Smooth muscle cell of the brain vasculature (primary cell): ENCODE measurements around the gene TPD52L2.
"Not testable (repeated sequence)": the region's sequence is repeated elsewhere in the genome, so short reads cannot be mapped to it uniquely, and the experiment has no call there.

Source experiments
- DNase-seq: peaks from one replicate; pipeline ENCODE4 v3.0.0-alpha.2; 2012; ENCODE audit warnings: low read depth, low spot score

Gene TPD52L2

GRCh38 chr20:63835021-63835858, 29.8 kb upstream of the TPD52L2 start:
- DNase-seq = peak; percentile 92

DNA sequence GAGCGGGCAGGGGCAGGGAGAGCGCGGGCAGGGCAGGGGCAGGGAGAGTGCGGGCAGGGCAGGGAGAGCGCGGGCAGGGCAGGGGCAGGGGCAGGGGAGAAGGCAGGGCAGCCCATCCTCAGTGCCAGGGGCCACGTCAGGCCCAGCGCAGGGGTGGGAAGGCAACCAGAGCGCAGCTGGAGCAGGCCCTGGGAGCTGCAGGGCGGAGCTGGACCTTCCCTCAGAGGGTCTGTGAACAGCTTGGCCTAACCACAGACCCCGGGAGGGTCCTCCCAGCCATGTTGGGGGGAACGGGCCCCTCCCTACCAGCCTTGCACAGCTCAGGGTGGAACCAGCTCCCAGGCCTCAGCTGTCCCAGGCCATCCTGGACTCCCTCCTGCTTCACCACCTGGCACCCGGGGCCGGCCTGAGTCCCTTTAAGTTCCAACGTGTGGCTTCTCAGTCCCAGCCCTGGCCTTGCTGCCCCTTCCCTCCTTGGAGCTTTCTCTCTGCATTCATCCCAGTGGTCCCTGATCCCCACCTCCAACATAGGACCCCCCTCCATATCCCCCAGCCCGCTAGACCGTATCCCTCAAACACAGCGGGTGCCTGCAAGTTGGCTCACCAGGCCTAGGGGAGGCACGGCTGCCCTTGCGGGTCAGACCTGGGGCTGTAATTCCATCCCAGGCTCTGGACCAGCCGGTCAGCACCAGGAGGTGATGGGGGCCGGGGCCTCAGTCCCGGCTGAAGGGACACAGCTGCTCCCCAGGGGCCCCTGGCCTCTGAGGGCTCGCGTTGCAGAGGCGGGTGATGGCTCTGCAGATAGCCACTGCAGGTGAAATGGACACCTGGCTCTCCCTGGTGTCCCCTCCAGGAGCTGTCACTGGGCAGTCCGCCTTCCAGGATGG, 28.4 kb upstream of the TPD52L2 start:
- DNase-seq = no peak

DNA sequence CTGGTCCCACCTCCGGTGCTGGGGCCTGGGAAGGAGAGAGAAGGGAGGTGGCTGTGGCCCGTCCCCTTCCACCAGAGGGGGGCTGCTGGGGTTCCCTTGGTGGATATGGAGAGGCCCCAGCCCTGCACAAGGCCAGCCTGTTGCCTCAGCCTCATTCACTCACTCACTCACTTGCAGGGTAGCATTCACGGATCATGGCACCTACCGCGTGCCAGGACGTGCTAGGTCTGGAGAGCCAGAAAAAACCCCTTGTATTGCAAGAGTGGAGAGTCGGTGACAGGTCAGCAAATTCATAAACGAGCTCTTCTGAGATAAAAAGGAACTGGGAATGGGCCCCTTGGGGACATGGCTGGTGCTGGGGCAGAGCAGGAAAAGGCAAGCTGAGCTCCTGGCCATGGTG, 27.6 kb upstream of the TPD52L2 start:
- DNase-seq = no peak

- no peak for DNase-seq
Observed at GRCh38 chr20:63839620-63840019, 25.4 kb upstream of the TPD52L2 start.

GRCh38 chr20:63840405-63840828, 24.7 kb upstream of the TPD52L2 start:
- DNase-seq = no peak

DNA sequence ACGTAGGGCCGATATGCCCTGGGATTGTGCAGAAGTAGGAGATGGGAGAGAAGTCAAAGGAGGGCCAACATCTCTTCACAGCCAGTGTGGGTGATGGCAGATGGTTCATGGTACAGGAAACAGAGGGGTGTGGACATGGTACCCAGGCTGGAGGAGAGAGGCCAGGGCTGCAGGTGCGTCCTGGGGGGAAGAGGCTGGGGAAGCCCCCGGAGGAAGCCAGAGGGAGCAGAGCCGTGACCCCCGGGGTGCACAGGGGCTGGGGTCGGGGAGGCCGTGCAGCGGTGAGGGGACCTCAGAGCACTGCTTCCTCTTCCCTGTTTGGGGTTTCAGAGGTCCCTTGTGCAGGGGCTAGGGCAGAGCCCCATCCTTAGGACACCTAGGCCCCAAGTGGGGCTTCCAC, 22.8 kb upstream of the TPD52L2 start:
- DNase-seq = no peak

DNA sequence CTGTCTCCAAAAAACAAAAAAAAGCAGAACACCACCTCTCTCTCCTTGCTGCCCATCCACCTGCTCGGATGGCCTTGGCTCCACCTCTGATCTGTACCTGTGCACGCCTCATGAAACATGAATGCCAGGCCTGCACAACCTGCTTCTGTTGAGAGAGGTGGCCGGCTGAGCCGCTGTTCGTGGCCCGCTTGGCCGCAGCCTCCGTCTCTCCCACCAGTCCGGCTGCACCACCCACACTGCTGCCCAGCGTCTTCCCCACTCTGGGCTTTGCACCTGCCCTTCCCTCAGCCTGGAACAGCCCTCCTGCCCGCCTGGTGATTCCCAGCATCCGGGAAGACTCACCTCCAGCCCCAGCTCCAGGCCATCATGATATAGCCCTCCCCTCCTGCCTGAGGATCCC, 21.8 kb upstream of the TPD52L2 start:
- DNase-seq = no peak

- DNase-seq = no peak
Observed at GRCh38 chr20:63843778-63844177, 21.3 kb upstream of the TPD52L2 start.

GRCh38 chr20:63844511-63844991, 20.5 kb upstream of the TPD52L2 start:
- DNase-seq = no peak

DNA sequence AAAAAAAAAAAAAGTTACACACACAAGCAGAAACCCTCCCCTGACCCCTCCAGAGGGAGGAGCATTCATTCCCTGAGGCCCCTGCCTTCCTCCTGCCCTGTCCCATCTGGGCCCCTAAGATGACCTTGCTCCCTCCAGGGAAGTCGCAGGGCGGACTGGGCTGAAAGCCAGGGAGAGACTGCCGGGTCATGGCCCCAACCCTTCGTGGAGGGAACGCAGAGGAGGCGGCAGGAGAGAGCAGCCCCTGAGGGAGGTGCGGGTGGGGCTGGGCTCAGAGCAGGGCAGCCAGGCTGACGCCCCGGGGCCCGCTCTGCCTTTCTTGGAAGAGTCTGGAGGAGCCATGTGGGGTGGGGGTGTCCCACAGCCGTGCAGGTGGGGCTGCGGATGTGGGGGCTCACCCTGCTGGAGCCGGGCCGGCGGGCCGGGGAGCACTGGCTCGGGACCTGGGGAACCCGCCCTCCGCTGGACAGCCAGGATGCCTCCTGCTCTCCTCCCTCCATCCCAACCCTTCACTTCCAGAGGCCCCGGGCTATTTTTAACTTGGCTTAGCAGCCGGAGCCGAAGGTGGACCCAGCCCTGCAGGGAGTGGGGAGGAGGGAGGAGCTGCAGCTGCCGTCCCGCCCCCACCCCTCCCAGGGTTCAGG, 18.8 kb upstream of the TPD52L2 start:
- DNase-seq = no peak

- no peak for DNase-seq
Observed at GRCh38 chr20:63846888-63847236, 18.2 kb upstream of the TPD52L2 start.

DNA sequence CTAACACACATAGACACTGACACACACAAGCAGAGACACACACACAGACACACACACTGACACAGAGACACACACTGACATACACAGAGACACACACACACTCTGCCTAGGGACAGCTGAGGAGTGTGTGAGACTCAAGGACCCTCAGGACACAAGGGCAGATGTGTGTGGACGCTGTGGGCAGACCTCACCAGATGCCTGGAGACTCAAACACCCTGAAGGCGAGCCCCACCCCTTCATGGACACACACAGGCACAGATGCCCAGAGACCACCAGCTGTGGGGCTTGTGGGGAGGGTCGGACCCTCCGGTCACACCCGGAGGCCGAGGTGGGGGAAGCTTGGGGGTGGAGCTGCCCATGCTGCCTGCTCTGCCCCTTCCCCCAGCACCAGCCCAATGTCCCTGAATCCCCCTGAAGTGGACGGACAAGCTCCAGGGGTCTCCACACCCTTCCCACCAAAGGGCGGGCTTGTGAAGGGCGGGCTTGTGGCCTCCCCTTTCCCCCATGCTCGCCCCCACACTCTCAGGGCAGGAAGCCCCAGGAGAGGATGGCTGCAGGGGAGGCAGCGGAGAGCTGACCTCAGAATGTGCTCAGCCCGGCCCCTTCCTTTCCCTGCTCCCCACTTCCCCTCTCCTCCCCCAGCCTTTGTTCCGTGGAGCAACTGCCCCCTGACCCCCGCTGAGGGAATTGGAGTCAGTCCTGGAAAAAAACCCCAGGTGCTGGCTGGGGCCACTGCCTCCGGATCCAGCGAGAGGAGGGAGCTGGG, 17.6 kb upstream of the TPD52L2 start:
- no peak for DNase-seq

DNA sequence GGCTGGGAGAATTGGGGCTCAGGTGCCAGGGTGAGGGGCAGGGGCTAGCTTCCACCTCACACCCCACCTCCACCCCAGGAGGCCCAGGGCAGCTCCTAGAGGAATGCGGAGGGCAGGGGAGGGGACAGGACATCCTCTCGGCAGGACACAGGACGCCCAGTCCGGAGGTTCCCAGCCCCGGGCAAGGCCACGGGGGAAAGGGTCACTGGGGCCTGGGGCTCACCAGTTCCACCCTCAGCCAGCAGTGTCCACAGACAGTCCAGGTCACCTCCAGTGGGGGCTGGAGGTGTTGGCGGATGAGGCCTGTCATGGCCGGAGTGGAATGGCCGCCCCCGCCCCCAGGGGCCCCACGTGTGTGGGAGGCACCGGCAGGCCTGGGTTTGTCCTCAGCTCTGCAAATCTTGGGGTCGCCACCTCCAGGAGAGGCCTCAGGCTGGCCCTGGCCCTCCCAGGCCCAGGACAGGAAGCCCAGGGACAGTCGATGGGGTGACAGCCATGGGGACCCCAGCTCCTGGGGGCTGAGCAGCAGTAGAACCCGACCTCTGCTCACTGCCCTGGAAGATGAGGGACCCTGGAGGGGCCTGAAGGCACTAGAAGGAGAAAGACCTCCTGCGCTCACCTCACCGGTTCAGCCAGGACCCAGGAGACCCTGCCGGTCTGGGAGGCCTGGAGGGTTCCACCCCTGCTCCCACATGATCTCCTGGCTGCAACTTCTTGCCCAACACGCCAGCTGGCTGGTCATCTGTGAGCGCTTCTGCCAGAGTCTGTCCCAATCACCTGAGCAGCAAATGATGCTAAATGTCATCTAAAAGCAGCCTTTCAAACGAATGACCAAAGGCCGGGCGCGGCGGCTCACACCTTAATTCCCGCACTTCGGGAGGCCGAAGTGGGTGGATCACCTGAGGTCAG, 16.8 kb upstream of the TPD52L2 start:
- no peak for DNase-seq

DNA sequence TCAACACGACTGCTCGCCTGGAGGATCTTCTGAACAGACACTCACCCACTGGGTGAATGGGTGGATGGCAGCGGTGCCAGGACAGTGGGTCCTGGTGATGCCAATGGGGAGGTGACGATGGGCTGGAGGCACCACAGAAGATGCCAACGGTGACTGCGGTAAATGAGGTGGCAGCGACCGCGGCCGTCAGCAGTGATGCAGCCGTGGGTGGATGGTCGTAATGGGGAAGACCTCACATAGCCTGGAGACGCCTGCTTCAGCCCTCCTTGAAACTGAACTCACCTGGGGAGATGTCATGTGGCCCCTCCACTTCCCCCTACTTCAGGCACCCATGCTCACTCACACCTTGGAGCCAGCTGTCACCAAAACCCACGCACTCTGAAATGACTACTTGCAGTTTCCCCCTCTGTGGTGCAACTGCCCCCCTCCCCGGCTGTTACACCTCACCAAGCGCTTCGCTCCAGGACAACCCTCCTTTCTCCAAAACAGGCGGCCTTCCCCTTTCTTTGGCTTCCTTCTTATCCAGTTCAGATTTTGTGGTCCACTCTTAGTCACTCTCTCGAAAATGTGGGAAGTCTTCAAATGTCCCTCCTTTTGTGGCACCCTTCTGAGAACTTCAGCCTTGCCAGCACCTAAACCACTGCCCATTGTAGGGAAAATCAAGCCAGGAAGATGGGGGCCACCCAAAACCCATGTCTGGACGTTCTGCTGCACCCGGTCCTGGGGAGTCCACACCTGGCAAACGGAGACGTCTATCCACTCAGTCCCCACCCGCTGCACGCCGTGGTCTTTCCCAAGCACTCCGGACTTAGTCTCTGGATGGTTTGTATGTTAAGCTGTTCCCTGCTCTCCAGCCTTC, 14.2 kb upstream of the TPD52L2 start:
- DNase-seq = no peak

GRCh38 chr20:63851548-63851943, 13.5 kb upstream of the TPD52L2 start:
- DNase-seq = not testable (repeated sequence)

- not testable (repeated sequence) for DNase-seq
Observed at GRCh38 chr20:63853733-63854068, 11.4 kb upstream of the TPD52L2 start.

DNA sequence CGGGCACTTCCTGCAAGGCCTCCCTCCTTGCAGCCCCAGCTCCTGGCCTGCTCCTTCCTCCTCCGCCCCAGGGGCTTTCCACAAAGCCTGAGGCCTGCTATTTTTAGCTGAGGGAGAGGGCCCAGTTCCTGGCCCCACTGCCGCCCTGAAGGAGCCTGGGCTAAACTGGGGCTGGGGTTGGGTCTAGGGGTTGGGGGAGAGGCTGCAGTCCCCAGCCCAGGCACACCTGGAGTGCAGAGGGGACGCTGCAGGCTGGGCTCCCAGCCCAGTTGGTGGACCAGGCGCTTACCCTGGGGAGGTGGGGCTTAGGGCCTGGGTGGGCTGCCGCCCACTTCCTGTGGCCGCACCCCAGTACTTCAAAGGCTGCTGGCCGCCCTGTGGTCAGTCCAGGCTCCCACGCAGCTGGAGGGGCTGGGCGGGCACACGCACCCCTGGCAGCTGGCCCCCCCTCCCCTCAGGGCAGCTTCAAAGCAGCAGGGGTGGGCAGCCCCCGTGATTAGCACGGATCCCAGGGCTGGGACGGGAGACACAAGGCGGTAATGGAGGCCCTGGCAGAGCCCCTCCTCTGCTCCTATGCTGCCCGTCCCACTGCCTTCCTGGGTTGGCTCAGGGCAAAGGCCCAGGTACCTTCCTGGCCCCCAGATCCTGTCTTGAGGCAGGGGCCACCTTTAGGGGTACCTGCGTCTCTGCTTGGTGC, 10.9 kb upstream of the TPD52L2 start:
- DNase-seq = no peak

DNA sequence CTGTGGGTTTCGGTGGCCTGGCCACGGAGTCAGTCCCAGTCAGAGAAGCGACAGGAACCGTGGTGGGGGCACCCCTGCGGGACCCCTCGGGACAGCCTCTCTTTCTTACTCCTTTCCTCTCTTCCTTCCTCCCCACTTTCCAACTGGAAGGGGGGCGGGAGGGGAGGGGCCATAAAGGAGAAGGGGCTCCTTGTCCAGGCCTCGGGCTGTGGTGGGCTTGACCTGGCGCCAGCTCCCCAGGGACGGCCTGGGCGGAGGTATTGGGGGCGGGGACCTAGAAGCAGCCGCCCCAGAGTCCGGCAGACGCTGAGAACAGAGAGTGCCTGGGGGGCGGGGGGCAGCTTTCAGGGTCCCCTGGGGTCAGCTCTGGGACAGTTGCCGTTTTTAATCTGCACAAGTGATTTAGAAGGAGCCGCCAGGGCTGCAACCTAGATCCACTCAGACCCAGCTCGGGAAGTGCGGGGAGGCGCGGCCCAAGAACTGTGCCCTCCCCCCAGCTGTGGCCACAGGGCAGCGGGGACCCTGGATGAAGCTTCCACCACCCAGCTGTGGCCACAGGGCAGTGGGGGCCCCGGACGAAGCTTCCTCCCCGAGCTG, 10.2 kb upstream of the TPD52L2 start:
- DNase-seq = no peak
